Right atrium auricular region (tissue), 2 donors: Measurements from ENCODE around the gene TEX28. TPM values are rescaled to one million over a fixed set of nuclear protein-coding genes. Genes with fewer than 3 reads are reported as not detected.

Experiments used
- DNase-seq: peaks from one replicate; pipeline ENCODE4 v3.0.0-alpha.2; 2019; ENCODE audit warnings: low spot score
- H3K27ac ChIP-seq, 2 donors: fragments of 200-600 bp; sonication (generic); 1 replicate in 1 of 2; 2 replicates in 1 of 2; pipeline ENCODE4 v1.5.1; 2016 to 2019
- H3K27me3 ChIP-seq, 2 donors: fragments of 200-600 bp; sonication (generic); one replicate each; pipeline versions ENCODE4 v1.5.1 to v1.6.0; 2017 to 2019
- H3K36me3 ChIP-seq: fragments of 200-600 bp; sonication (generic); one replicate; pipeline ENCODE4 v1.5.1; 2016
- H3K4me1 ChIP-seq, 2 donors: fragments of 200-600 bp; sonication (generic); one replicate each; pipeline versions ENCODE4 v1.5.1 to v1.6.0; 2017 to 2019
- H3K4me3 ChIP-seq, 2 donors: fragments of 200-600 bp; sonication (generic); 1 replicate in 1 of 2; 2 replicates in 1 of 2; pipeline ENCODE4 v1.5.1; 2017 to 2019; ENCODE audit warnings: mild to moderate bottlenecking in 1 of 2, moderate library complexity in 1 of 2
- H3K9me3 ChIP-seq, 2 donors: fragments of 200-600 bp; sonication (generic); one replicate each; pipeline ENCODE4 v1.5.1; 2019
- CTCF ChIP-seq, 2 donors: fragments of 200-600 bp; sonication (generic); IDR thresholded peaks; one replicate each; pipeline ENCODE4 v1.5.1; 2019; ENCODE audit warnings: antibody characterized with exemption in 2 of 2
- total RNA-seq, 2 donors: library from RNA; depleted of rRNA; stranded (reverse); fragments of >200 nt; gene quantifications; one replicate each; pipeline ENCODE4 v1.1.0, GENCODE V29; 2016

Gene TEX28
- total RNA-seq, 2 donors from 2014 or later = not detected

DNA sequence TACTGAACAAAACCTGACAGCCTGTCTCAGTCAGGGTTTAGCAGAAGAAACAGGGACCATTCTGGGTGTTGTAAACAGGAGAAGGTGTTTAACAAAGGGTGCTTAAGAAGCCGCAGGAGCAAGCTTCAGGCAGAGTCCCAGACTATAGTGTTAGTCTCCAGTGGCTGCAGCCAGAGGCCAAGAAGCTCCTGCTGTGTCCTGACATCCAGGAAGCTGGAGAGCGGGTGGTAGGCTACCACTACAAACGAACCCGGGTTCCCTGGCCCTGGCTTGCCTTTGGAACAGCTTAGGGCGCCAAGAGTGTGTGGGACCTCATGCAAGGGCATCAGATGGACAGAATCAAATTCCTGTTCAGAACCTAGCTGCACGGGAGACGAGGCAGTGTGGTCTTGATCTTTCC, 28.6 kb upstream of the TEX28 start:
- Histone ChIP-seq H3K4me1 (peaks cover 0 to 32% of the 10 kb centered on the region in 2 donors), H3K36me3 (no peaks in the 10 kb centered on the region), H3K27me3 (no peaks in the 10 kb centered on the region), H3K9me3 (no peaks in the 10 kb centered on the region), H3K27ac (no peak overlapping the region), H3K4me3 (no peak overlapping the region)
- TF ChIP-seq CTCF (IDR thresholded peaks at IDR 0.05) = no peak
- DNase-seq = no peak

GRCh38 chrX:154322890-154323289, 28.0 kb upstream of the TEX28 start:
- H3K27ac ChIP-seq = no peak overlapping the region
- H3K36me3 ChIP-seq = no peaks in the 10 kb centered on the region
- H3K27me3 ChIP-seq = no peaks in the 10 kb centered on the region
- no peak for DNase-seq
- H3K4me3 ChIP-seq = no peak overlapping the region
- H3K4me1 ChIP-seq = peaks cover 0 to 30% of the 10 kb centered on the region in 2 donors
- H3K9me3 ChIP-seq = no peaks in the 10 kb centered on the region
- no peak for TF ChIP-seq CTCF (IDR thresholded peaks at IDR 0.05)

- no peaks in the 10 kb centered on the region for H3K9me3 ChIP-seq
- H3K27me3 ChIP-seq = no peaks in the 10 kb centered on the region
- TF ChIP-seq CTCF (IDR thresholded peaks at IDR 0.05) = peak in 1 of 2 donors; percentile 29
- peaks cover 0 to 17% of the 10 kb centered on the region in 2 donors for H3K4me1 ChIP-seq
- H3K36me3 ChIP-seq = no peaks in the 10 kb centered on the region
- no peak overlapping the region for H3K27ac ChIP-seq
- no peak overlapping the region for H3K4me3 ChIP-seq
- DNase-seq = no peak
Observed at GRCh38 chrX:154321594-154321993, 26.7 kb upstream of the TEX28 start.

DNA sequence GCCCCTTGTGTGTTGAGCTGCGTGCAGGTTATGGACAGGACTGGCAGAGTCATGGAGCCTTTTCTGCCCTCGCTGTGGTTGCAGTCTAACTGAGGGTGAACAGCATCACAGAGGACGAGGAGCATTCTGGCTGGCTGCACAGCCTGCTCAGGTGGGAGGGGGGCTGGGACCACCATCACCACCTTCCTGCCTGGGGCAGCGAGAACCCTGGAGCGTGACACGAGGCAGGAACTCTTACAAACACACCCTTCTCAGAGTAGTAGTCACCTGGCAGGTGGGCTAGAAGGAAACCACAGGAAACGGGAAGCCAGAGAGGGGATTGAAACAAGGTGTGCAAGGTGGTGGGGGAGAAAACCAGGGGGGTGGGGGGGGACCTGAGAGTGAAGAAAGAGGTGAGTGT, 26.2 kb upstream of the TEX28 start:
- no peak for DNase-seq
- no peak for TF ChIP-seq CTCF (IDR thresholded peaks at IDR 0.05)
- H3K4me1 ChIP-seq = peaks cover 0 to 13% of the 10 kb centered on the region in 2 donors
- H3K27me3 ChIP-seq = no peaks in the 10 kb centered on the region
- no peaks in the 10 kb centered on the region for H3K9me3 ChIP-seq
- H3K4me3 ChIP-seq = no peak overlapping the region
- H3K36me3 ChIP-seq = no peaks in the 10 kb centered on the region
- H3K27ac ChIP-seq = no peak overlapping the region

DNA sequence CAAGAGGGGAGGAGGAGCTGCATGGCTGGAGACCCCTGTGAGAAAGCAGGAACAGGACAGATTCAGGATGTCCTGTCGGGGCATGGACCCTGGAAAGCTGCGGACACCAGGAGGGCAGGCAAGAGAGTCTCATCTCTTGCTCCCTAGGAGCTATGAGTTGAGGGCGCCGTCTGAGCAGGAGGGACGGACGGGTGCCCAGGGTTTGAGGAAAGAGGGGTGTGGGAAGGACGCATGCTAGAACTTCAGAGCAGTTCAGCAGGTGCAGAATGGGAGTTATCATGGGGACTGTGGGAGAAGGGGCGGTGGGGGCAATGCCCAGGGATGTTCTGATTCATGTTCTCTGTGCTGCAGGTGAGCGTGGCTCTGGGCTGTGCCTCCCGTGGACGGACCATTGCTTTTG, 25.5 kb upstream of the TEX28 start:
- no peak for TF ChIP-seq CTCF (IDR thresholded peaks at IDR 0.05)
- no peaks in the 10 kb centered on the region for H3K27me3 ChIP-seq
- no peak for DNase-seq
- H3K4me1 ChIP-seq = peaks cover 0 to 5% of the 10 kb centered on the region in 2 donors
- no peak overlapping the region for H3K27ac ChIP-seq
- H3K9me3 ChIP-seq = no peaks in the 10 kb centered on the region
- no peaks in the 10 kb centered on the region for H3K36me3 ChIP-seq
- H3K4me3 ChIP-seq = no peak overlapping the region

DNA sequence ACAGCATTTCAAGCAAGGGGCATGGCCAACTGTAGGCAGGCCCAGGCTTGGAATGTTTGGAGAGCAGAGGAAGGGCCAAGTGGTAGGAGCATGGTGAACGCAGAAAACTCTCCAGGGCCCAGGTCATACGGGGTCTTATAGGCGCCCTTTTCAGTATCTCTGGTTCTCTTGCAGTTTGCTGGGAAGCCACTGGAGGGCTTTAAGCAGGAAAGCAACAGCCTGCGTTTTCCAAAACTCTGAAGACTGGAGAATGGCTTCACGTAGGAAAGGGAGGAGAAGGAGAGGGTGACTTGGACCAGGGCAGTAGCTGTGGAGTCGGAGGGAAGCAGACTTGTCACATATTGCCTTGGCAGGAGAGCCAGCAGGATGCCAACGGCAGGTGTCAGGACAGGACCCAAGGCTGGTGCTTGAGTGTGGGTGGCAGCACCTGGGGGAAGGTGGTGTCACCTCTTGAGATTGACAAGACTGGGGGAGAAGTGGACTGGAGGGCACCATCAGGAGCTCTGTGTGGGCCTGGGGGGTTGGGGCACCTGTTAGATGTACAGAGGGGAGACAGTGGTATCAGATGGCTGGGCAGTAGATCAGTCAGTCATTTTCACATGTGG, 22.6 kb upstream of the TEX28 start:
- Histone ChIP-seq H3K9me3 (no peaks in the 10 kb centered on the region), H3K4me3 (no peak overlapping the region), H3K4me1 (no peaks in the 10 kb centered on the region), H3K27ac (no peak overlapping the region), H3K27me3 (no peaks in the 10 kb centered on the region), H3K36me3 (no peaks in the 10 kb centered on the region)
- peak in 1 of 2 donors; percentile 59 for TF ChIP-seq CTCF (IDR thresholded peaks at IDR 0.05)
- no peak for DNase-seq
